ENCODE results near the gene KRTAP4-3.
"Not testable (repeated sequence)": the region's sequence is repeated elsewhere in the genome, so short reads cannot be mapped to it uniquely, and the experiment has no call there.

KRTAP4-3 gene

DNA sequence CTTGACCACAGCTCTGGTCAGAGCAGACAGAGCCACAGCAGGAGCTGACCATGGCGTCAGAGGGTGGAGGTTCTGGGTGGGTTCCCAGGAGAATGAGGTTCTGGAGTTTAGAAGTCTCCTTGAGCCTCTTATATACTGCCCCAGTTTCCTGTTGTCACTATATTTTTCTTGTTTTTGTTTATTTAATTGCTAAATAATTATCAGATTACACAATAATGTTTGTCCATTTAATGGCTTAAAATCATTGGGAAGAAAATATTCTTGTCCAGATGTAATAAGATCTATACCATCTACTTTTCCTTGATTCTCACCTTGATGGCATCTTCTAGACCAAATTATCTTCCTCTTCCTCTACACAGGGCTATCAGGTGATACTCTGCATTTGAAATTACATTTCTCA lies at the start of gene KRTAP4-3:
TSS of gene KRTAP4-3 (minus strand) at position 101 of the 400 bp plus-strand sequence. CDS start at position 52, 49 bp downstream.
- no peak for DNase-seq

DNA sequence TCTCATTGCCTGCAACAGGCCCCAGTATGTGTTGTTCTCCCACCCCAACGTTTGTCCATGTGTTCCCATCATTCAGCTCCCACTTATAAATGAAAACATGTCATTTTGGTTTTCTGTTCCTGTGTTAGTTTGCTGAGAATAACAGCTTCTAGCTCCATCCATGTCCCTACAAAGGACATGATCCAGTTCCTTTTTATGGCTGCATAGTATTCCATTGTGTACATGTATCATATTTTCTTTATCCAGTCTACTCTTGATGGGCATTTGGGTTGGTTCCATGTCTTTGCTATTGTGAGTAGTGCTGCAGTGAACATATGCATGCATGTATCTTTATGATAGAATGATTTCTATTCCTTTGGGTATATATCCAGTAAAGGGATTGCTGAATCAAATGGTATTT lies 47.7 kb upstream of the KRTAP4-3 start:
- no peak for DNase-seq

DNA sequence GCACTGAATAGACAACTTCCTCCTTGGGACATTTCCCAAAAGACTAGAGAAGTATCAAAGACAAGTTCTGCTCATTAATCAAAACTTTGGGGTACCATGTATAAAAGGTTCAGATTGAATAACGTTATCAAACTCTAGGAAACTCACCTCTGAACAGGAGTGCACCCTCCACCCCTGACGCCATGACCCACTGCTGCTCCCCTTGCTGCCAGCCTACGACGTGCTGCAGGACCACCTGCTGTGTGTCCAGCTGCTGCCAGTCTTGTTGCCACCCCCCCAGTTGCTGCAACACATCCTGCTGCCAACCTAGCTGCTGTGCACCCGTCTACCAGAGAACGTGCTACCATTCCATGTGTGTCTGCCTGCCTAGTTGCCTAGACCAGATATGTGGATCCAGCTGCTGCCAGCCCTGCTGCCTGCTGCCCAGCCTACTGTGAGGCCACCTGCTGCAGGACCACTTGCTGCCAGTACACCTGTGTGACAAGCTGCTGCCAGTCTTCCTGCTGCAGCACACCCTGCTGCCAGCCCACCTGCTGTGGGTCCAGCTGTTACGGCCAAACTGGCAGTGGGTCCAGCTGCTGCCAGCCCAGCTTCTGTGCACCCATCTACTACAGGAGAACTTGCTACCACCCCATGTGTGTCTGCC lies 44.6 kb upstream of the KRTAP4-3 start:
- DNase-seq, result no peak

DNA sequence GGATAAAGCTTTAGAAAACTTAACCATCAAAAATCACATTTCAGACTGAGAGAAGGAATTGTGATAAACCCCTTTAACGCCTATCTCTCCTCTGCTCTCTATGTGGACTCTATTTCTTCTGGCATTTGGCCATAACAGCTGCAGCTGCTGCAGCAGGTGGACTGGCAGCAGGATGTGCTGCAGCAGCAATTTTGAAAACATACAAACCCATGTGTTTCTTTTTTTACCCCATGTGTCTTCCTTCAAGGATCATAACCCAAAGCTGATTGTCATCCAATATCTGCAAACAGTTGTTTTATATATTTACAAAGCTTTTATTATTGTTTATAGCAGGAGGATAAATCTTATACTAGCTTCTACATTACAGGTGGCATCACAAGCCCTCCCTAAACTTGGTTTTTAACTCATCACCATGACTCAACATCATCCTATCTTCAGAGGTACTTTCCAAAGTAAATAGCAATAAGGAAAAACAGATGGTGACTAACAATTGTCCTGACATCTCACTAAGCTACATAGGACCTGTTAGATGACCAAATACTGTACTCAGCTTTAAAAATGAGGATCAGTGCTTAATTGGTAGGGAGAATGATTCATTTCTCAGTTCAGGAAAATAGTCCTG lies 43.9 kb upstream of the KRTAP4-3 start:
- no peak for DNase-seq

DNA sequence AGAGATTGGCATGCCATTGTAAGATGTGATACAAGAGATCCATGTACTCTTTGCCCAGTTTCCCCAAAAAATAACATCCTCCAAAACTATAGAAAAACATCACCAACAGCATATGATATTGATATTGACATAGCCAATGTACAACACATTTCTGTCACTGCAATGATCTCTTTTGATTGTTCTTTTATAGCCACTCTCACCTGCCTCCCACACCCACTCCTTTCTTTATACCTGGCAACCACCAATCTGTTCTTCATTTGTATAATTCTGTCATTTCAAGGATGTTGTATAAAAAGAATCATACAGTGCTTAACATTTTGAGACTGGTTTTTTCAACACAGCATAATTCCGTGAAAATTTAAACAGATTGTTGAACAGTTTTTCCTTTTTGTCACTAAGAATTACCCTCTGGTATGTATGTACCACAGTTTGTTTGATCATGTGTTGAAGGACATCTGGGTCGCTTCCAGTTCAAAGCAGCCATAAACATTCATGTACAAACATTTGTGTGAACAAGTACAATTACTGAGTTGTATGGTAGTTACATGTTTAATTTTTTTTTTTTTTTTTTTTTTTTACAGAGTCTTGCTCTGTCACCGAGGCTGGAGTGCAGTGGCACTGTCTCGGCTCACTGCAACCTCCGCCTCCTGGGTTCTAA lies 31.5 kb upstream of the KRTAP4-3 start:
- DNase-seq, result no peak

DNA sequence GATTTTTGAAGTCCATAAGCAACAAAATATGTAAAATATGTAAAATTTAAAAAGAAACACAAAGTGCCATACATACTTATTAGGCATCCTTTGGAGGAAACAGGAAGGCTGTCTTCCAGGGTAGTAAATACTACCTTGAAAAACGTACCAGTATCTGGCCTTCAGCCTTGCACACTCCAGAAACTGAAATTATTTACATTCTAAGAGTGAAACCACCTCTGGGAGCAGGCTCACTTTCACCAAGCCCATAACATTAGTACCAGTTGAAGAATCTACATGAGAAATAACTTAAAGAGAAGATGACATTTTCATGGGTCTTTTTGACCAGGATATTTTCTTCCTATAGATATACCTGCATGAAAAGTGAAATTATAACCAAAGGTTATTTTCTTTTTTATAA lies 28.0 kb upstream of the KRTAP4-3 start:
- DNase-seq, result no peak

DNA sequence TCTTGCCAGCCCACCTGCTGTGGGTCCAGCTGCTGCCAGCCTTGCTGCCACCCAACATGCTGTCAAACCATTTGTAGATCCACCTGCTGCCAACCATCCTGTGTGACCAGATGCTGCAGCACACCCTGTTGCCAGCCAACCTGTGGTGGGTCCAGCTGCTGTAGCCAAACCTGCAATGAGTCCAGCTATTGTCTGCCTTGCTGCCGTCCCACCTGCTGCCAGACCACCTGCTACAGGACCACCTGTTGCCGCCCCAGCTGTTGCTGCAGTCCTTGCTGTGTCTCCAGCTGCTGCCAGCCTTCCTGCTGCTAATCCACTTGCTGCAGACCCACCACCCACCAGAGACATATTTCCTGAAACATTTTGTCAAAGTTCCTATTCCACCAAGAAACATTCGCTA lies 22.3 kb upstream of the KRTAP4-3 start:
- no peak for DNase-seq

DNA sequence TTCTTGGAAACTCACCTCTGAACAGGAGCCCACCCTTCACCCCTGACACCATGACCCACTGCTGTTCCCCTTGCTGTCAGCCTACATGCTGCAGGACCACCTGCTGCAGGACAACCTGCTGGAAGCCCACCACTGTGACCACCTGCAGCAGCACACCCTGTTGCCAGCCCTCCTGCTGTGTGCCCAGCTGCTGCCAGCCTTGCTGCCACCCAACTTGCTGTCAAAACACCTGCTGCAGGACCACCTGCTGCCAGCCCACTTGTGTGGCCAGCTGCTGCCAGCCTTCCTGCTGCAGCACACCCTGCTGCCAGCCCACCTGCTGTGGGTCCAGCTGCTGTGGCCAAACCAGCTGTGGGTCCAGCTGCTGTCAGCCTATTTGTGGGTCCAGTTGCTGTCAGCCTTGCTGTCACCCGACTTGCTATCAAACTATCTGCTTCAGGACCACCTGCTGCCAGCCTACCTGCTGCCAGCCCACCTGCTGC lies 21.9 kb upstream of the KRTAP4-3 start, which contains the start of gene KRTAP9-1:
TSS of gene KRTAP9-1 (plus strand) at position 51 of the 482 bp plus-strand sequence. CDS start at position 51, 0 bp downstream.
- not testable (repeated sequence) for DNase-seq

DNA sequence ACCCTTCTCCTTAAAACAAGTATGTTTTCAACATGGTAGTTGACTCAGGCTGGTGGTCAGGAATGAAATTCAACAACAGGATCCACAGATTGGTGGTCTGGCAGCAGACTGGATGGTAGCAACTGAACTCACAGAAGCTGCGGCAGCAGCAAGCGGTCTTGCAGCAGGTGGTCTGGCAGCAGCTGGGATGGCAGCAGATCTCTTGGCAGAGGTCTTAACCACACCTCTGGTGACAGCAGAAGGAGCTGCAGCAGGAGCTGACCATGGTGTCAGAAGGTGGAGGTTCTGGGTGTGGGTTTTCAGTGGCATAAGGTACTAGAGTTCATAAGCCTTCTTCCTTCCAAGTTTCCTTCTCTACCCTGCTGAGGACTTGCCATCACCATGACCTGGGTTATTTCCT lies 18.9 kb upstream of the KRTAP4-3 start:
- DNase-seq, result no peak

DNA sequence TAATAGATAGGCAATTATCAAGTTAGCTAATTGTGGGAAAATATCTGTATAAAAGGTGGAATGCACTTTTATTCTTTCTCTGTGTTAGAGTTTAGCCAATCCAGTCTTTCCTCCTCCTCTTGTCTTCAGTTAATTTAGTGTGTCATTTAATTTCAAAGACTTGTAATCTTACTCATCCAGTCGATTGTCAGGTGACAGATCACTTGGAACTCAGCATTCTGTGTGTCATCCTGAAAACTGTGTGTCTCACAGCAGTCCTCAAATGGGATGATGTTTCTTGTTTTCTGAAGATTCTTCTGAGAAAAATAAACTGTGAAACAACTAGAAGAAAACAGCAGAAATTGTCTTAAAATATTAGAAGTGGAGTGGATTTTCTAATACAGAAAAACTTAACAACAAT lies 17.0 kb upstream of the KRTAP4-3 start:
- no peak for DNase-seq

DNA sequence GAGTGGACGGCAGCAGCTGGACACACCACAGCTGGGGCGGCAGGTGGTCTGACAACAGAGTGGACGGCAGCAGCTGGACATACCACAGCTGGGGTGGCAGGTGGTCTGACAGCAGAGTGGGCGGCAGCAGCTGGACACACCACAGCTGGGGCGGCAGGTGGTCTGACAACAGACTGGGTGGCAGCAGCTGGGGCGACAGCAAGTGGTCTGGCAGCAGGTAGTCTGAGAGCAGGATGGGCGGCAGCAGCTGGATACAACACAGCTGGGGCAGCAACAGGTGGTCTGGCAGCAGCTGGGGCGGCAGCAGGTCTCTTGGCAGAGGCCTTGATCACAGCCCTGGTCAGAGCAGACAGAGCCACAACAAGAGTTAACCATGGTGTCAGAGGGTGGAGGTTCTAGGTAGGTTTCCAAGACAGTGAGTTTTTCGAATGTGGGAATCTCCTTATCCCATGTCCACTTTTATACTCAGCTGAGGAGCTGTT lies 16.5 kb upstream of the KRTAP4-3 start, which contains the start of gene KRTAP4-1:
TSS of gene KRTAP4-1 (minus strand) at position 432 of the 482 bp plus-strand sequence. CDS start at position 375, 57 bp downstream.
- DNase-seq, result no peak

DNA sequence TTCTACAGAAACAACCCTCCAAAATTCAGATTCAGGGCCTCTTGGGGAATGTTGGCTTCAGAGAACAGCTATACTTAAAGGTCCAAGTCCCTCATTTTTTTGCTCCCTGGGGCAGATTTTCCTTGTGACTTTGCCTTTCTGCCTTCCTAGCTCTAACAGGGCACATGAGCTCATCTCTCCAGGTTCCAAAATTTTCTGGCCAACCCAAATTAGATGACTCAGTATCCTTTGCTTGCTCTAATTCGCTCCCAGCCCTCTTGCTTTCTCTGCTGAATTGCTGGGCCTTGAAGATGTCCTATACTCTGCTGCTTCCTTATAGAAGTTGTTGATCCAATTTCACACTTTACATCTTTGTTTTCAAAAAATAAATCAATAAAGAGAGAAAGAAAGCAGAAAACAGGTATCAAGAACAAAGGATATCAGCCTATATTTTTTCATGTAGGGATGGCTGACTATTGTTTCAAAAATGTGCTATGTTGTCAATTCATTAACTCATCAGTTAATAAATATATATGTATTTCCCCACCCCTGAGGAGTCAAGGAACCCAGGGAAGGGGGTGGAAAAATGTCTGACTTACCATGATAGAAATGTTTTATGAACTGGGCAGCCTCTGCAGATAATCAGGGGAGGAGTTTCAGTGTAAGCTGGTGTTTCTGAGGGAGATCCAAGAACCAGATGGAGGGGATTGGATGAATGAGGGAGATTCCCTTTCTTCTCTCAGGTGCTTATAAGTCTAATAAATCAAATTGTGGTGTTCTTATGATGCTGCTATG lies 11.0 kb upstream of the KRTAP4-3 start:
- no peak for DNase-seq

DNA sequence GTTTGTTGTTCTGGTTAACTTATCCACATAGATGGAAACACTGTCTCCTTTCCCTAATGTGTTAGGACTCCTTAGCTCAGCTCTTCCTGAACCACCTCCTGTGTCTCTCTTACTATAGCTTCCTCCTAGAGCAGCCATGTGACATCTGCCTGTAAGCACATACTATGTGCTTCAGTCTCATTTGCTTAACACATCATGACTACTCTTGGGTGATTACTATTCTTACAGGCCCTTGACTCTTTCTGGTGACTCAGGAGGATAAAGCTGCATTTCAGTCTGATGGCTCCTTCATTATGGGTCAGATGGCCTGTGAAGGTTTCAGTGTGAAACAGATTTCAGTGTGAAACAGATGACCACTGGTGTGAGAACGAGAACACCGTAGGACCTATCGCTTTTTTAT lies 10.3 kb upstream of the KRTAP4-3 start:
- no peak for DNase-seq

DNA sequence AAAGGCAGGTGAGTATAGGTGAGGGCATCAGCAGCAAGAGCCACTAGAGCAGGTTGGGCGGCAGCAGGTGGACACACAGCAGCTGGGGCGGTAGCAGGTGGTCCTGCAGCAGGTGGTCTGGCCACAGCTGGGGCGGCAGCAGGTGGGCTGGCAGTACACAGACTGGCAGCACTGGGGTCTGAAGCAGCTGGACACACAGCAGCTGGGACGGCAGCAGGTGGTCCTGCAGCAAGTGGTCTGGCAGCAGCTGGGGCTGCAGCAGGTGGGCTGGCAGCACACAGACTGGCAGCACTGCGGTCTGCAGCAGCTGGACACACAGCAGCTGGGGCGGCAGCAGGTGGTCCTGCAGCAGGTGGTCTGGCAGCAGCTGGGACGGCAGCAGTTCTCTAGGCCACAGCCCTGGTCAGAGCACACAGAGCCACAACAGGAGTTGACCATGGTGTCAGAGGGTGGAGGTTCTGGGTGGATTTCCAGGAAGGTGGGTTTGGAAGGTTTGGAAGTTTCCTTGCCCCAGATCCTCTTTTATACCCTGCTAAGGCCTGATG lies 9.8 kb upstream of the KRTAP4-3 start, which contains the start of gene KRTAP4-2:
TSS of gene KRTAP4-2 (minus strand) at position 495 of the 545 bp plus-strand sequence. CDS start at position 438, 57 bp downstream.
- DNase-seq, result no peak

DNA sequence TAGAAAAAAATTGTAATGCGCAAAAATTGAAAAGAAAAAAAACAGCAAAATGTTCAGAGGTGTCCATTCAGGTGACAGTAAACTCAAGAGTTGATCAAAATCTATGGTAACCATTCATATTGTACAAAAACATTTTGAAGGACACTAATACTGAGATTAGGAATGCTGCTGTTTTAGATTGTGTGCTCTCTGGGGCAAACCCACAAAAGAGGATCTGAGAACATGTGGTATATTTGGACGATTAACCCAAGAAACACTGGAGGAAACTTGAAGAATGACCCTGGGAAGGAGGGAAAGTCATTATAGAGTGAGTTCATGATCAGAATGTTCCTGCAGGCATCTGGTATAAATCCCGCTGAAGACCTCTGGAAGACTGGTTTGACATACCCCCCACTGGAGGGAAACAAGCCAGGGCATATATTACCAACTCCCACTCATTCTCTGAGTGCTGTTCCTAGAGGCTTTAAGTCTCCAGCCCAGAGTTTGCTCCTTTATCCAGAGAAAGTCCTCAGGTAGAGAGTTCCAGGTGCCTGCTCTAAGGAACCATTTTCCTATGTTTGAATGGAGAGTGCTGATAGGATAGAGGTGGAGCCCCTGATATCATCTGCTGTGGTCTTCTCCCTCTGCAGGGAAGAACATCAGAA lies 8.8 kb upstream of the KRTAP4-3 start:
- no peak for DNase-seq

DNA sequence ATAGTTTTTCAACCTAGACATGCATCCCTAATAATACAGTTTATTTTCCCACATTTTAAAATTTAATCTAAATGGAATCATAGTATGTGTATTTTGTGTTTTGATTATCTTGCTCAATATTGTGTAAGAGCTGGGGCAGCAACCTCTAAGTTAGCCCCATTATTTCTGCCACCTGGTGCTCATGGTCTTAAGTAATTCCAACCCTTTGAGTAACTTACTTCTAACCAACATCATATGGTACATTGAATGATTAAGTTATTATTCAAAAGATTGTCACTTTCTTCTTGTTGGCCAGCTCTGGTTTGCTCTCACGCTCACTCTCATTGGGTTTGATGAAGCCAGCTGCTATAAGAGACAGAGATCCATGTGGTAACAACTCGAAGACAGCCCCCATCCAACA lies 3.9 kb upstream of the KRTAP4-3 start:
- DNase-seq, result no peak

DNA sequence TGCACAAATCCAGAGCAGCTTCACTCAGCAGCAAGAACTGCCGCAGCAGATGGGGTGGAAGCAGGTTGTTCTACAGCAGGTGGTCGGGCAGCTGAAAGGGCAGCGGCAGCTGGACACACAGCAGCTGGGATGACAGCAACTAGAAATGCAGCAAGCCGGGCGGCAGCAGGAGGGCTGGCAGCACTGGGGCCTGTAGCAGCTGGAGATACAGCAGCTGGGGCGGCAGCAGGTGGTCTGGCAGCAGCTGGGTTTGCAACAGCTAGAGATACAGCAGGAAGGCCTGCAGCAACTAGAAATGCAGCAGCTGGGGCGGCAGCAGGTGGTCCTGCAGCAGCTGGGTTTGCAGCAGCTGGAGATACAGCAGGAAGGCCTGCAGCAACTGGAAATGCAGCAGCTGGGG lies 460 bp downstream of the KRTAP4-3 start:
- DNase-seq, result no peak

DNA sequence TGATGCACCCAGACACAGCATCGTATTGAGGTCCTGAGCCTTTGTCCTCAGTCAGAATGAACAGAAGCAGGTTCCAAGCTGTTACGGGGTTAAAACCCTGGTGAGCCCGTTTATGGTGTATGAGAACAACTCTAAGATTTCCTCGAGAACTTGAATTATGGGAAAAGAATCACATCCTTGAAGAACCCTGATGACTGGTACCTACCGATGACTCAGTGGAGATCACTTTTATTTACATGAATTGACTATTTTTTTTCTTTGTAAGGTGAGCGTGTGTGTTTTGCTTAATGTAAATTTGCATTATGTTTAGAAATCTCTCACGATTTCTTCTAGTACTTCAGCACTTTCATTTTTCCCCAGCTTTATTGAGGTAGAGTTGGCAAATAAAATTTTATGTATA lies 4.2 kb downstream of the KRTAP4-3 start:
- no peak for DNase-seq

DNA sequence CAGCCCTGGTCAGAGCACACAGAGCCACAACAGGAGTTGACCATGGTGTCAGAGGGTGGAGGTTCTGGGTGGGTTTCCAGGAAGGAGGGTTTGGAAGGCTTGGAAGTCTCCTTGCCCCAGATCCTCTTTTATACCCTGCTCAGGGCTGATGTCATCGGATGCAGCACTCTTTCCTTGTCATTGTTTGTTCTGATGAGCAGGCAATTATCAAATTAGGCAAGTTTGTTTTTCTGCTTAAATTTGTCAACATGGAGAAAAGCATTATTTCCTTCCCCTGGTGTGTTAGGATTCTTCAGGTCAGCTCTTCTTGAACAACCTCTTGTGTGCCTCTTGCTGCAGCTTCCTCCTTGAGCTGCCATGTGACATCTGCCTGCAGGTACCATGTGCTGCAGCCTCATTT lies 7.4 kb downstream of the KRTAP4-3 start, which contains the start of gene KRTAP4-4:
TSS of gene KRTAP4-4 (minus strand) at position 101 of the 400 bp plus-strand sequence. CDS start at position 44, 57 bp downstream.
- no peak for DNase-seq

DNA sequence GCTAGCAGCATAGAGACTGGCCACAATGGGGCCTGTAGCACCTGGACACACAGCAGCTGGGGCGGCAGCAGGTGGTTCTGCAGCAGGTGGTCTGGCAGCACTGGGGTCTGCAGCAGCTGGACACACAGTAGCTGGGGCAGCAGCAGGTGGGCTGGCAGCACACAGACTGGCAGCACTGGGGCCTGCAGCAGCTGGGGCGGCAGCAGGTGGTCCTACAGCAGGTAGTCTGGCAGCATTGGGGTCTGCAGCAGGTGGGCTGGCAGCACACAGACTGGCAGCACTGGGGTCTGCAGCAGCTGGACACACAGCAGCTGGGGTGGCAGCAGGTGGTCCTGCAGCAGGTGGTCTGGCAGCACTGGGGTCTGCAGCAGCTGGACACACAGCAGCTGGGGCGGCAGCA lies 7.8 kb downstream of the KRTAP4-3 start:
- DNase-seq, result not testable (repeated sequence)

DNA sequence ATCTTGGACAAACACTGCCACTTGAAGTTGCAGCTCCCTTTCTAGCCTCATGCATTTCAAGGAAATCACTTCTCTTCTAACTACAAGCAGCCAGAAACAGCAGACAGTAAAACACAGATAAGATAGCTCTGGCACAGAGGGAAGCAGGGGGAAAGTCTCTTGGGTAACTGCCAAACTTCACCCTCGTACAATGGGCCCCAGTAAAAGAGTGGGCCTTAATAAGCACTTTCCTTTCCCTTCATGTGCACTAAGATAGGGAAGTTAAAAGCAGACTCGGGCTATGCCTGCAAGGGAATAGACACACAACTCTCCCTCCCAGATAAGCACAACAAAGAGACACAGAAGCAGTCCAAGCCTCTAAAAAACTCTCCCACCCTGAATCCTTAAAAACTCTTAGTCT lies 14.2 kb downstream of the KRTAP4-3 start:
- DNase-seq, result no peak

DNA sequence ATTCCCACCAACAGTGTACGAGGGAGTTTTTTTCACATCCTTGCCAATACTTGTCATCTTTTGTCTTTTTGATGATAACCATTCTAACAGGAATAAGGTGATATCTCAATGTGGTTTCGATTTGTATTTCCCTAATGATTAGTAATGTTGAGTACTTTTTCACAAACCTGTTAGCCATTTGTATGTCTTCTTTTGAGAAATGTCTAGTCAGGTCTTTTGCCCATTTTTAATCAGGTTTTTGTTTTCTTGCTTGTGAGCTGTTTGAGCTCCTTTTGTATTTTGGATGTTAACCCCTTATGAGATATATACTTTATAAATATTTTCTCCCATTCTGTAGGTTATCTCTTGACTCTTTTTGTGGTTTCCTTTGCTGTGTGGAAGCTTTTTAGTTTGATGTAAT lies 16.5 kb downstream of the KRTAP4-3 start:
- DNase-seq, result no peak

All from stimulated activated CD4-positive, alpha-beta T cell treated with anti-CD3 and anti-CD28 coated beads, Interleukin-1b, Interleukin-23, amount 100 ng/mL, for 48 hours (primary cell).